ENCODE results near the gene QRICH2. TPM values are rescaled to one million over a fixed set of nuclear protein-coding genes. Genes with fewer than 3 reads are reported as not detected.

QRICH2 gene
- total RNA-seq, 2 experiments from 2014 or later: 7.2 to 9.4 TPM

DNA sequence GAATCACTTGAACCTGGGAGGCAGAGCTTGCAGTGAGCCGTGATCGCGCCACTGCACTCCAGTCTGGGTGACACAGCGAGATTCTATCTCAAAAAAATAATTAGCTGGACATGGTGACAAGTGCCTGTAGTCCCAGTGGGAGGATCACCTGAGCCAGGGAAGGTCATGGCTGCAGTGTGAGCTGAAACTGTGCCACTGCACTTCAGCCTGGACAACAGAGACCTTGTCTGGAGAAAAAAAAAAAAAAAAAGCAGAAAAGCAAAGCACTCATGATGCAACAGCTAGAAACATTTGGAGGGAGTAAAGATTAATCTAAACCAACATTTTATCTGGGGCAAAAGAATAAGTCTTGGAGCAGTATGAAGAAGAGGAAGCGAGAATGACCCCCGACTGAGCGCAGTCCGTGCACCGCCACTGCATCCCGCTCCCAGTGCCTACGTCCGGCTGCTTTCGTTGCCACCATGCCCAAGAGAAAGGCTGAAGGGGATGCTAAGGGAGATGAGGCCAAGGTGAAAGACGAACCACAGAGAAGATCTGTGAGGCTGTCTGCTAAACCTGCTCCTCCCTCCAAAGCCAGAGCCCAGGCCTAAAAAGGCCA, 37.4 kb upstream of the QRICH2 start:
- no TSS peak for BruUV-seq (replicated peaks)
- POLR2A ChIA-PET: interaction anchor here (0.6 to 1.3 kb wide), 2 partner anchors 8 to 33 kb away, joined by 3 read pairs; partner anchors contain the start of gene PRPSAP1
- no peak overlapping the region for H3K27ac ChIP-seq (ENCODE audit: low read depth, low read length, poor library complexity, severe bottlenecking)
- H3K4me1 ChIP-seq (ENCODE audit: insufficient read depth, low read length, poor library complexity, severe bottlenecking): no peaks in the 10 kb centered on the region
- H4K20me1 ChIP-seq (ENCODE audit: insufficient read depth, low read length): no peaks in the 10 kb centered on the region
- H3K9me3 ChIP-seq (ENCODE audit: low read length): no peaks in the 10 kb centered on the region
- H3K4me2 ChIP-seq (ENCODE audit: low read length): no peak overlapping the region
- H2AFZ ChIP-seq (ENCODE audit: low read length): no peak overlapping the region
- H3K36me3 ChIP-seq (ENCODE audit: insufficient read depth, low read length): peaks cover 71% of the 10 kb centered on the region
- CTCF ChIA-PET (ENCODE audit: unreplicated experiment): no interaction called here
- TF ChIP-seq CTCF (conservative IDR thresholded peaks at IDR 0.05; ENCODE audit: low read length) (no peak), EZH2phosphoT487 (IDR thresholded peaks at IDR 0.05; ENCODE audit: borderline replicate concordance, low read depth, low read length) (no peak)
- intact Hi-C loops (cut with micrococcal nuclease; ENCODE audit: unreplicated experiment): no loop called here
- peaks cover 3% of the 10 kb centered on the region; the same call in 1 of the 2 replicates for H3K79me2 ChIP-seq (ENCODE audit: insufficient read depth, low read depth, low read length)
- no peak for DNase-seq (ENCODE audit: low spot score)
- H3K4me3 ChIP-seq (ENCODE audit: low read depth, low read length, poor library complexity, severe bottlenecking): no peak overlapping the region
- H3K9me2 ChIP-seq (ENCODE audit: insufficient read depth, low read length): no peaks in the 10 kb centered on the region

DNA sequence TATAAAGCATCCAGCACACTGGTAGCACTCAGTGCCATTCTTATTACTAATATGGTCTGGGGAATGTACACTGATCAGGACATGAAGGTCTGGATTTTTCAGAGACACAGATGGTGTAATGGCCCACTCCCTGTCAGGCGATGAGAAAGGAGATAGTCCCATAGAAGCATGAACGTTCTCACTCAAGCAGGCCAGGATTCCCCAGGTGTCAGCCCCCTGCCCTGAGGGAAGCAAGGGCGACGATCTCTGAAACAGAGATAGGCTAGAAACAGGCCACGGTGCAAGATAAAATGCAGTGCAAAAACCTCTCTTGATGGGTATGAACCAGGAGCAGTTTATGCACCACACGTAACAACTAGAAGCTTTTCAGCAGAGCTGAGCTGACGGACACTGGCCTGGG, 35.0 kb upstream of the QRICH2 start:
- peaks cover 78% of the 10 kb centered on the region for H3K36me3 ChIP-seq (ENCODE audit: insufficient read depth, low read length)
- CTCF ChIA-PET (ENCODE audit: unreplicated experiment): no interaction called here
- H3K9me2 ChIP-seq (ENCODE audit: insufficient read depth, low read length): no peaks in the 10 kb centered on the region
- BruUV-seq (replicated peaks): no TSS peak
- no peaks in the 10 kb centered on the region for H3K9me3 ChIP-seq (ENCODE audit: low read length)
- TF ChIP-seq EZH2phosphoT487 (IDR thresholded peaks at IDR 0.05; ENCODE audit: borderline replicate concordance, low read depth, low read length) (no peak), CTCF (conservative IDR thresholded peaks at IDR 0.05; ENCODE audit: low read length) (no peak)
- H3K79me2 ChIP-seq (ENCODE audit: insufficient read depth, low read depth, low read length): no peaks in the 10 kb centered on the region
- no peak overlapping the region for H3K27ac ChIP-seq (ENCODE audit: low read depth, low read length, poor library complexity, severe bottlenecking)
- H2AFZ ChIP-seq (ENCODE audit: low read length): no peak overlapping the region
- no peak overlapping the region for H3K4me3 ChIP-seq (ENCODE audit: low read depth, low read length, poor library complexity, severe bottlenecking)
- intact Hi-C loops (cut with micrococcal nuclease; ENCODE audit: unreplicated experiment): no loop called here
- no peak overlapping the region for H3K4me2 ChIP-seq (ENCODE audit: low read length)
- H3K4me1 ChIP-seq (ENCODE audit: insufficient read depth, low read length, poor library complexity, severe bottlenecking): no peaks in the 10 kb centered on the region
- no peak for DNase-seq (ENCODE audit: low spot score)
- H4K20me1 ChIP-seq (ENCODE audit: insufficient read depth, low read length): no peaks in the 10 kb centered on the region
- POLR2A ChIA-PET: no interaction called here

DNA sequence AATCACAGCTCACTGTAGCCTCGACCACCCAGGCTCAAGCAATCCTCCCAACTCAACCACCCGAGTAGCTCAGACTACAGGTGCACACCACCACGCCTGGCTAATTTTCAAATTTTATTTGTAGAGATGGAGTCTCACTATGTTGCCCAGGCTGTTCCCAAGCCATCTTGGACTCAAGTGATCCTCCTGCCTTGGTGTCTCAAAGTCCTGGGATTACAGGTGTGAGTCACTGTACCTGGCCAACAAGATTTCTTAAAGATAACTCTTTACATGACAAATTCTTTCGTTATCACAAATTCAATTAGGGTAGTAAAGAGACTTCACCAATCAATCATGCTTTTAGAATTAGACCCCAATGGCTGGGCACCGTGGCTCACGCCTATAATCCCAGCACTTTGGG, 33.2 kb upstream of the QRICH2 start:
- Histone ChIP-seq H3K9me3 (ENCODE audit: low read length) (no peaks in the 10 kb centered on the region), H3K4me1 (ENCODE audit: insufficient read depth, low read length, poor library complexity, severe bottlenecking) (no peaks in the 10 kb centered on the region), H3K27ac (ENCODE audit: low read depth, low read length, poor library complexity, severe bottlenecking) (no peak overlapping the region), H3K4me2 (ENCODE audit: low read length) (no peak overlapping the region), H3K36me3 (ENCODE audit: insufficient read depth, low read length) (peaks cover 80% of the 10 kb centered on the region), H3K4me3 (ENCODE audit: low read depth, low read length, poor library complexity, severe bottlenecking) (no peak overlapping the region), H4K20me1 (ENCODE audit: insufficient read depth, low read length) (no peaks in the 10 kb centered on the region), H2AFZ (ENCODE audit: low read length) (no peak overlapping the region), H3K79me2 (ENCODE audit: insufficient read depth, low read depth, low read length) (no peaks in the 10 kb centered on the region), H3K9me2 (ENCODE audit: insufficient read depth, low read length) (no peaks in the 10 kb centered on the region)
- DNase-seq (ENCODE audit: low spot score): no peak
- no TSS peak for BruUV-seq (replicated peaks)
- POLR2A ChIA-PET: interaction anchor here (0.7 kb wide), 2 partner anchors 11 to 42 kb away, joined by 3 to 4 read pairs; no protein-coding TSS in a partner anchor
- intact Hi-C loops (cut with micrococcal nuclease; ENCODE audit: unreplicated experiment): no loop called here
- CTCF ChIA-PET (ENCODE audit: unreplicated experiment): interaction anchor here (0.7 kb wide), 1 partner anchor 13 kb away, joined by 3 read pairs; no protein-coding TSS in a partner anchor
- TF ChIP-seq EZH2phosphoT487 (IDR thresholded peaks at IDR 0.05; ENCODE audit: borderline replicate concordance, low read depth, low read length): no peak
- no peak for TF ChIP-seq CTCF (conservative IDR thresholded peaks at IDR 0.05; ENCODE audit: low read length)
